NCI-H2227 (cell line): ENCODE measurements around the gene RASGRP4.
"Not testable (repeated sequence)": the region's sequence is repeated elsewhere in the genome, so short reads cannot be mapped to it uniquely, and the experiment has no call there.

Source experiments
- DNase-seq: peaks from one replicate; lab custom pipeline; 2025; ENCODE audit not compliant: unreplicated experiment; lab: John Stamatoyannopoulos, UW

RASGRP4 gene

GRCh38 chr19:38449518-38449917 is 23.5 kb upstream of the RASGRP4 start:
- no peak for DNase-seq

- DNase-seq, result no peak
Measured at GRCh38 chr19:38448225-38448624, 22.2 kb upstream of the RASGRP4 start.

GRCh38 chr19:38445362-38445761 is 19.3 kb upstream of the RASGRP4 start:
- DNase-seq, result no peak

GRCh38 chr19:38444026-38444425 is 18.0 kb upstream of the RASGRP4 start:
- DNase-seq, result no peak

- no peak for DNase-seq
Measured at GRCh38 chr19:38443458-38443999, 17.5 kb upstream of the RASGRP4 start.

- no peak for DNase-seq
Measured at GRCh38 chr19:38442736-38443135, 16.7 kb upstream of the RASGRP4 start.

- no peak for DNase-seq
Measured at GRCh38 chr19:38441657-38442348, 15.8 kb upstream of the RASGRP4 start.

GRCh38 chr19:38440592-38440991 is 14.6 kb upstream of the RASGRP4 start:
- DNase-seq, result no peak

GRCh38 chr19:38437917-38438316 is 11.9 kb upstream of the RASGRP4 start:
- no peak for DNase-seq

- no peak for DNase-seq
Measured at GRCh38 chr19:38437295-38437694, 11.3 kb upstream of the RASGRP4 start.

GRCh38 chr19:38434549-38435051 is 8.6 kb upstream of the RASGRP4 start:
- DNase-seq, result no peak

- DNase-seq, result peak; percentile 62
Measured at GRCh38 chr19:38433268-38433733, 7.3 kb upstream of the RASGRP4 start, which contains the start of gene RYR1. Gene RYR1, plus strand, starts transcription at chr19:38433691. Its CDS starts 139 bp downstream, at chr19:38433830.

GRCh38 chr19:38430931-38431330 is 4.9 kb upstream of the RASGRP4 start:
- no peak for DNase-seq

- DNase-seq, result no peak
Measured at GRCh38 chr19:38429811-38430156, 3.8 kb upstream of the RASGRP4 start.

GRCh38 chr19:38429055-38429810 is 3.2 kb upstream of the RASGRP4 start:
- no peak for DNase-seq

- DNase-seq, result not testable (repeated sequence)
Measured at GRCh38 chr19:38427035-38427677, 1.1 kb upstream of the RASGRP4 start.

- DNase-seq, result no peak
Measured at GRCh38 chr19:38425222-38425809, 703 bp downstream of the RASGRP4 start.

GRCh38 chr19:38424272-38424671 is 1.7 kb downstream of the RASGRP4 start:
- no peak for DNase-seq

- no peak for DNase-seq
Measured at GRCh38 chr19:38422438-38422837, 3.6 kb downstream of the RASGRP4 start.

GRCh38 chr19:38421856-38422255 is 4.2 kb downstream of the RASGRP4 start:
- no peak for DNase-seq

GRCh38 chr19:38420935-38421334 is 5.1 kb downstream of the RASGRP4 start:
- no peak for DNase-seq
